ENCODE data around the gene IL21.

- no peak for TF ChIP-seq POLR2AphosphoS5 (IDR thresholded peaks at IDR 0.05; ENCODE audit: low read depth, low read length)
- no peak for TF ChIP-seq CTCF (IDR thresholded peaks at IDR 0.05)
- no peak for TF ChIP-seq REST (IDR thresholded peaks at IDR 0.05; ENCODE audit: insufficient read depth in 1 of 2, low read depth in 2 of 2, low read length in 1 of 2)
- no peak for TF ChIP-seq TCF7L2 (IDR thresholded peaks at IDR 0.05; ENCODE audit: low read depth, low read length)
- no peak for TF ChIP-seq SIN3A (IDR thresholded peaks at IDR 0.05; ENCODE audit: borderline replicate concordance, insufficient read depth, low read depth, low read length)
Observed at GRCh38 chr4:122588453-122589238, 32.2 kb downstream of the IL21 start.
